Ovary (tissue), 9 donors: ENCODE data around the gene MAFF. TPM values are rescaled to one million over a fixed set of nuclear protein-coding genes. Genes with fewer than 3 reads are reported as not detected.

Source experiments
- DNase-seq, 5 donors: peaks; one replicate each; pipeline ENCODE4 v3.0.0-alpha.2; 2019 to 2020
- H3K27ac ChIP-seq, 2 donors: fragments of 200-600 bp; one replicate each; pipeline versions ENCODE4 v1.5.1 to v1.8.0; 2019 to 2022
- H3K27me3 ChIP-seq: fragments of 200-600 bp; one replicate; pipeline ENCODE4 v1.8.0; 2022
- H3K36me3 ChIP-seq: fragments of 200-600 bp; sonication (generic); one replicate; pipeline ENCODE4 v1.5.1; 2019
- H3K4me1 ChIP-seq: one replicate; pipeline ENCODE4 v1.8.1; 2013; ENCODE audit warnings: mild to moderate bottlenecking, moderate library complexity; ENCODE audit not compliant: insufficient read depth
- H3K4me3 ChIP-seq: fragments of 200-600 bp; sonication (generic); one replicate; pipeline ENCODE4 v1.5.1; 2017
- H3K9me3 ChIP-seq, 2 donors: fragments of 200-600 bp in 1 of 2; sonication (generic) in 1 of 2; one replicate each; pipeline versions ENCODE4 v1.5.1 to v1.8.1; 2013 to 2019; ENCODE audit warnings: mild to moderate bottlenecking in 1 of 2, moderate library complexity in 1 of 2
- CTCF ChIP-seq, 3 donors: fragments of 450-650 bp in 2 of 3; fragments of 200-600 bp in 1 of 3; IDR thresholded peaks; one replicate each; pipeline versions ENCODE4 v1.5.1 to v1.8.0; 2016 to 2022; ENCODE audit warnings: antibody characterized with exemption in 3 of 3, mild to moderate bottlenecking in 1 of 3
- EP300 ChIP-seq: sonication (generic); formaldehyde crosslinking; IDR thresholded peaks from one replicate; pipeline ENCODE4 v1.6.1; 2017; ENCODE audit warnings: antibody characterized with exemption
- POLR2A ChIP-seq: fragments of 450-650 bp; IDR thresholded peaks from one replicate; pipeline ENCODE4 v1.6.1; 2017; ENCODE audit warnings: antibody characterized with exemption, mild to moderate bottlenecking, moderate library complexity
- WGBS, 3 donors: extraction: QIAGEN DNeasy Blood & Tissue Kit in 1 of 3; methylation state at CpG; one replicate each; pipeline versions ENCODE4 v1.1.5 to v1.1.7; 2013 to 2017; 5-methylcytosine and 5-hydroxymethylcytosine counted together
- intact Hi-C, 4 donors: fragments of 100-400 bp; cut with DNase I; formaldehyde crosslinking; loops; one replicate each; pipeline versions ENCODE4 v1.11.0 to v1.15.1; 2022 to 2023
- polyA plus RNA-seq, 2 donors: library from polyadenylated mRNA; stranded (reverse); fragments of 200-250 nt in 1 of 2; fragments of 350-450 nt in 1 of 2; fragmentation: Illumina TruSeq in 1 of 2; extraction: RNeasy Lipid Tissue Mini Kit (QIAGEN cat#74804) in 1 of 2; gene quantifications; one replicate each; pipeline ENCODE4 v1.2.3, GENCODE V29; 2013 to 2014
- total RNA-seq, 7 donors: library from RNA; depleted of rRNA in 2 of 7; stranded (reverse); fragments of >200 nt in 2 of 7; fragmentation: NEBNext Ultra II Directional in 3 of 7; extraction: Animal tissue kit (Norgen Biotek cat#: 25700) in 3 of 7; gene quantifications; one replicate each; pipeline versions ENCODE4 v1.1.0 to v1.2.4, GENCODE V29; 2016 to 2023
- donor health status: DM: no; HTN: no; CAD: no; lungs with moderate emphysema.
- donor health status: DM: no; HTN: no; CAD: no.
- donor health status: Bipolar disorder and iron deficiency.
- donor health status: DM: yes; HTN: yes; CAD: no.
- donor health status: DM: no; HTN: no; CAD: no.
- donor health status: DM: yes; HTN: yes; CAD: no.

MAFF gene
- total and polyA plus RNA-seq, 9 donors, result 13.3 to 153 (median 19.4) TPM

- no peak for TF ChIP-seq CTCF (IDR thresholded peaks at IDR 0.05)
- TF ChIP-seq EP300, result peak; percentile 63
- Histone ChIP-seq H3K9me3 (no peaks in the 10 kb centered on the region), H3K36me3 (no peaks in the 10 kb centered on the region), H3K27me3 (no peaks in the 10 kb centered on the region), H3K4me1 (peaks cover 2% of the 10 kb centered on the region), H3K27ac (no peak overlapping the region), H3K4me3 (no peak overlapping the region)
- WGBS, 3 donors, result 69 to 74% (median 71%) methylated on average over 16 of the region's 16 CpGs
- intact Hi-C loops, result no loop called here
- DNase-seq, result peak in 3 of 5 donors; percentile 47 to 57 (median 52)
These were observed 28.8 kb upstream of the MAFF start for GRCh38 chr22:38172832-38173640.

- DNase-seq, result no peak
- H3K4me3 ChIP-seq, result no peak overlapping the region
- H3K4me1 ChIP-seq, result peaks cover 2% of the 10 kb centered on the region
- no peaks in the 10 kb centered on the region for H3K36me3 ChIP-seq
- no peaks in the 10 kb centered on the region for H3K9me3 ChIP-seq
- WGBS, 3 donors, result 95 to 96% (median 96%) methylated on average over 4 of the region's 4 CpGs
- TF ChIP-seq CTCF (IDR thresholded peaks at IDR 0.05), result no peak
- no peak for TF ChIP-seq EP300
- no peak for TF ChIP-seq POLR2A
- intact Hi-C loops, result no loop called here
- no peak overlapping the region for H3K27ac ChIP-seq
- no peaks in the 10 kb centered on the region for H3K27me3 ChIP-seq
These were observed 28.2 kb upstream of the MAFF start for GRCh38 chr22:38173641-38173906.

GRCh38 chr22:38174626-38175025, 27.2 kb upstream of the MAFF start:
- DNase-seq, result no peak
- H3K9me3 ChIP-seq, result no peaks in the 10 kb centered on the region
- H3K4me3 ChIP-seq, result no peak overlapping the region
- 88 to 91% (median 91%) methylated on average over 14 of the region's 14 CpGs for WGBS, 3 donors
- TF ChIP-seq CTCF (IDR thresholded peaks at IDR 0.05) (no peak), POLR2A (no peak), EP300 (no peak)
- intact Hi-C loops, result no loop called here
- peaks cover 2% of the 10 kb centered on the region for H3K4me1 ChIP-seq
- H3K27me3 ChIP-seq, result no peaks in the 10 kb centered on the region
- H3K36me3 ChIP-seq, result no peaks in the 10 kb centered on the region
- H3K27ac ChIP-seq, result no peak overlapping the region

GRCh38 chr22:38175206-38176118, 26.3 kb upstream of the MAFF start:
- H3K4me1 ChIP-seq, result peaks cover 8% of the 10 kb centered on the region
- DNase-seq, result peak in 1 of 5 donors; percentile 17
- H3K36me3 ChIP-seq, result no peaks in the 10 kb centered on the region
- intact Hi-C loops, result no loop called here
- TF ChIP-seq CTCF (IDR thresholded peaks at IDR 0.05), result no peak
- TF ChIP-seq POLR2A, result no peak
- TF ChIP-seq EP300, result no peak
- H3K9me3 ChIP-seq, result no peaks in the 10 kb centered on the region
- peak overlapping the region in 1 of 2 donors; percentile 25 for H3K27ac ChIP-seq
- no peaks in the 10 kb centered on the region for H3K27me3 ChIP-seq
- H3K4me3 ChIP-seq, result no peak overlapping the region
- 91% methylated on average over 17 of the region's 17 CpGs for WGBS, 3 donors
